ENCODE data around the gene OTUD6A.
A peak's percentile ranks its signal among the peaks of the same experiment; 100 is the strongest.

OTUD6A gene

DNA sequence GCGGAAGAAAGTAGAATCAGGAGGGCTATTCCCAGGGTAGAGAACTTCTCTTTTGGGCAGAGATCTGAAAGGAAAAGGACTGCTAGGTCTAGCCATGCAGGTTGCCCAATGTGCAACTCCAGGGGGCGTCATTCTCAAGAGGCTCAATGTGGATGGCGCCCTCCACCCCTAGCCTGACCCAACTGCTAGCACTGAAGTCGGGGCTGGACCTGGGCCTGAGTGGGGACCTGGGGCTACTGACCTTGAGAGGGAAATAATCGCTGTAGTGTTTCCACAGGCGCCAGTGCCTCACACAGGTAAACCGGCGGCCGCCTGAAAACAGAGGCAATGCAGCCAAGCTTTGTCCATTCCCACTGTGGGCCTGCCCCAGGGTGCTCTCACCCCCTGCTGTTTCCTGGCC lies 18.6 kb upstream of the OTUD6A start:
- no peak overlapping the region for H3K4me3 ChIP-seq (ENCODE audit: control insufficient read depth, low read depth, low read length)
- no peak for DNase-seq (ENCODE audit: low read depth)
- TF ChIP-seq, protein P1, sequence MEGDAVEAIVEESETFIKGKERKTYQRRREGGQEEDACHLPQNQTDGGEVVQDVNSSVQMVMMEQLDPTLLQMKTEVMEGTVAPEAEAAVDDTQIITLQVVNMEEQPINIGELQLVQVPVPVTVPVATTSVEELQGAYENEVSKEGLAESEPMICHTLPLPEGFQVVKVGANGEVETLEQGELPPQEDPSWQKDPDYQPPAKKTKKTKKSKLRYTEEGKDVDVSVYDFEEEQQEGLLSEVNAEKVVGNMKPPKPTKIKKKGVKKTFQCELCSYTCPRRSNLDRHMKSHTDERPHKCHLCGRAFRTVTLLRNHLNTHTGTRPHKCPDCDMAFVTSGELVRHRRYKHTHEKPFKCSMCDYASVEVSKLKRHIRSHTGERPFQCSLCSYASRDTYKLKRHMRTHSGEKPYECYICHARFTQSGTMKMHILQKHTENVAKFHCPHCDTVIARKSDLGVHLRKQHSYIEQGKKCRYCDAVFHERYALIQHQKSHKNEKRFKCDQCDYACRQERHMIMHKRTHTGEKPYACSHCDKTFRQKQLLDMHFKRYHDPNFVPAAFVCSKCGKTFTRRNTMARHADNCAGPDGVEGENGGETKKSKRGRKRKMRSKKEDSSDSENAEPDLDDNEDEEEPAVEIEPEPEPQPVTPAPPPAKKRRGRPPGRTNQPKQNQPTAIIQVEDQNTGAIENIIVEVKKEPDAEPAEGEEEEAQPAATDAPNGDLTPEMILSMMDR (conservative IDR thresholded peaks at IDR 0.05; ENCODE audit: control insufficient read depth, insufficient read depth, low read depth, low read length) = no peak

DNA sequence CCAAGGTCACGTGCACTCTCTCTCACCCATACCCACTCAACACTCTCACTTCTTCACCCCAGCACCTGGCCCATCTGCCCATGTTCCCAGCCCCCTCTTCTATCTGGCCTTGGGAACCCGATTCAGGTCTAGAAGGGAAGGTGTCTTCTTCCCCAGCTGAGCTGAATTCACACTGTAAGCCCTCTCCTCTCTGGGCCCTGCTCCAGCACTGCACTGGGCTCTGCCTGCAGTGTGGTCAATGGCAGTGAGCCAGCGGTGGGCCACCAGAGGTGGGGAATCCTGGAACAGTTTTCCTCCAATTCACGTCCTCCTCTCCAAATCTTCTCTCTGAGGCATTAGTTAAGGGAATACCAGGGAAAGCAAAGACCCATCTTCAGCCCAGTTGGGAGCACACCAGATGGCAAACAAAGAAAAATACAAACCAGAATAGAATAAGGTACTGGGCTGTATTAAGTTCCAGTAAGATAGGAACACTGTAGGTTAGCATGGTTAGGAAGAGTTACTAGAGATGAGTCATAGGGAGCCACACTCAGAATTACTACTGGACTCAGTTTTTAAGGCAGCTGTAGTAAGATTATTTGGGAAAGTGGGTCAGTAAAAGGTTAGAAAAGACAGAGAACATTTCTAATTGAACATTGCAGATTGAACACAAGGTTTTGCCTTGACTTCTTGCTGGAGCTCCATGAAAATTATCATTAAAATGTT lies 17.6 kb upstream of the OTUD6A start:
- TF ChIP-seq, protein P1 (conservative IDR thresholded peaks at IDR 0.05; ENCODE audit: control insufficient read depth, insufficient read depth, low read depth, low read length) = no peak
- no peak overlapping the region for H3K4me3 ChIP-seq (ENCODE audit: control insufficient read depth, low read depth, low read length)
- peak; percentile 34 for DNase-seq (ENCODE audit: low read depth)

DNA sequence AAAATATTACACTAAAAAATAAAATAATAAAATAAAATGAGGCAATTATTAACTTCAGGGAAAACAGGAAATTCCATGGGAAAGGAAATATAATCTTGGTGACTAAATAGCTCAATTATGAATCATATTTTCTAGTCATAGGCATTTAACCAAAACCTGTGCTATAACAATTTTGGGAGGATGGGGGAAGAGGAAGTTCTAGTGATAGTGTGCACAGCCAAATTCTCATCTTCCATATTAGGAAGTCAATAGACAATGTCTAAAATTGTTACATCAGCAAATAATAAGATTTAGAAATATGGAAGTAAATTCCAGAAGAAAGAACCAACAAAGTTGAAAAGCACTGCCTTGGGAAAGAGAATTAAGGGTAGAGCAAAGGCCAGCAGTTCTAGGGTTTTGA lies 15.3 kb upstream of the OTUD6A start:
- DNase-seq (ENCODE audit: low read depth) = peak; percentile 20
- TF ChIP-seq, protein P1 (conservative IDR thresholded peaks at IDR 0.05; ENCODE audit: control insufficient read depth, insufficient read depth, low read depth, low read length) = no peak
- no peak overlapping the region for H3K4me3 ChIP-seq (ENCODE audit: control insufficient read depth, low read depth, low read length)

DNA sequence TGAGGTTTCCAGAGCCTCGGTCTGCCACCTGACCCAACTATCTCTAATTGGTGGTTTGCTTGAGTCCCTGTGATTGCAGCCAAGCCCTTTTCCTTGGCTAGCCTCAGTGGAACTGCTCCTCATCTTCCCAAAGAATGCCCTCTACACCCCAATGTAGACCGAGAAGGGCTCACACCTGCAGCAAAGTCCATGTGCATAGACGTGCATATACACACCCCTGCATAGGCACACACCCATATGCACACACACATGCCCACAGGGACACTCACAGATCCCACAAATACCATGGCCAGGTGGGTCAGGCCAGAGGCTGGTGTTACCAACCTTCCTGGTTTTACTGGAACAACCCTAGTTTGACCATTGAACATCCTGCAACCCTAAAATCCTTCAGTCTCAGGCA lies 12.9 kb upstream of the OTUD6A start:
- DNase-seq (ENCODE audit: low read depth) = no peak
- TF ChIP-seq, protein P1 (conservative IDR thresholded peaks at IDR 0.05; ENCODE audit: control insufficient read depth, insufficient read depth, low read depth, low read length) = no peak
- no peak overlapping the region for H3K4me3 ChIP-seq (ENCODE audit: control insufficient read depth, low read depth, low read length)

DNA sequence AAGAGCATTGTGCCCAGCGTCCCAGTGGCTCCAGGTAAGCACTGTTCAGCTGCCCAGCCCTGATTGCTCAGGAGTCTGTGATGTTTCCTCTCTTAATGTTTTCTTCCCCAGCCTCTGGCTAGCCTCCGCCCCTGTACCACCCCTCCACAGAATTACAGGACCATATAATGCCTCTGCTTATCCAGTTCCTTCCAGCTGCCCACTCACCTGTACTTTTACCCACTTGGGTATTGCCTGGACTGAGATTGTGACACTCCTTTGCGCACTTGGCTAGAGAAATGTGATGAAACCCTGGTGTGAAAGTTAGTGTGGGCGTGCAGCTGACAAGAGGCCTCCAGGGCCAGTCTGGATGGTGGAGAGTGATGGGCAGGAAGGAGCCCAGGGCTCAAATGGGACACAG lies 12.3 kb upstream of the OTUD6A start, which contains the start of gene AWAT2:
TSS of gene AWAT2 (minus strand) at position 14 of the 400 bp plus-strand sequence. CDS start at position 8, 6 bp downstream.
- peak; percentile 12 for DNase-seq (ENCODE audit: low read depth)
- TF ChIP-seq, protein P1 (conservative IDR thresholded peaks at IDR 0.05; ENCODE audit: control insufficient read depth, insufficient read depth, low read depth, low read length) = no peak
- H3K4me3 ChIP-seq (ENCODE audit: control insufficient read depth, low read depth, low read length) = no peak within 1 kb of the TSS

DNA sequence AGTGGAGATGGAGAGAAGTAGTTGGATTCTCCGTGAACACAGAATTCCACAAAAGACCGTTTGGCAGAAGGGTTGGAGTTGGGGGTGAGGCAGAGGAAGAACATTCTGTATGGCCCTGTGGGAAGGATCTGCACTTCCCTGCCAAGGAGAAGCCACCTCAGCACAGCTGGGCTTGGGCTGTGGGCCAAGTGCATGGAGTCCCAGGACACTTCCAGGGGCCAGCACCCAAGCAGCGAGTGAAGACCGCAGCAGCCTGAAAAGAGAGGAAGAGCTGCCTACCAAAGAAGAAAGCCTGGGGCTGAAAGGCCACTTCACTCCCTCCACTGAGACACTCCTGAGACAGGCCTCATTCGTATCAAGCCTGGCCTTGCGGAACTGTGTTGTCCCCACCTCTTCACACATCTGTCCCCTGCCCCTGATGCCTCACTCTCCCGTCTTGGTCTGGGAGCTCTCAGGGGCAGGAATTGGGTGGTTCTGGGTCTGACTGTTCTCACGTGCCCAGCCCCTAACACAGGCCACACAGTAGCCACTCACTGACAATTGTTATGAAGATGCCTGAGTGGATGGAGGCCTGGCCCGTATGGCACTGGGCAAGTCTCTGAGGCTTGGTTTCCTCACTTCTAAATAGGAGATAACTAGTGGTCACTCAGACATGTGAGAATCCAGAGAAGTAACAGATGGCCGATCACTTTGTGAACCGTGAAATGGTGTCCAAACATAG lies 9.2 kb upstream of the OTUD6A start:
- DNase-seq (ENCODE audit: low read depth) = no peak
- TF ChIP-seq, protein P1 (conservative IDR thresholded peaks at IDR 0.05; ENCODE audit: control insufficient read depth, insufficient read depth, low read depth, low read length) = no peak
- H3K4me3 ChIP-seq (ENCODE audit: control insufficient read depth, low read depth, low read length) = no peak overlapping the region
